ENCODE results near the gene MAP3K6.

MAP3K6 gene

DNA sequence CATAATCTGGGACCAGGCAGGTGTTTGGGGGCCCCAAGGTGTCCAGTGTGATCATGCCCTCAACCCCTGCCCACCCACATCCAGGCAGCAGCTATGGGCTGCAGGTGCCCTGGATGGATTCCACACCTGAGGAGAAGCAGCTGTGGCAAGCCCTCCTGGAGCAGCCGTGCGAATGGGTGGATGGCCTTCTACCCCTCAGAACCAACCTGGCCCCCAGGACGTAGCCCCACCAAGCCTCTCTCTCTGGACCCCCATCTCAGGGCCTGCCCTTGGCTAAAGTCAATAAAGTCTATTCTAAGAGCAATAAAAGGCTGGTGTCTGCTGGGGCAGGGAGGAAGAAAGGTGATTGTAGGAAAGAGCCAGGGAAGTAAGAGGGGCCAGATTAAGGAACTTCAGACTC is 13.1 kb downstream of the MAP3K6 start:
- DNase-seq: no peak

GRCh38 chr1:27353166-27353565 is 13.6 kb downstream of the MAP3K6 start:
- no peak for DNase-seq

GRCh38 chr1:27351541-27352107 is 15.1 kb downstream of the MAP3K6 start:
- DNase-seq: no peak

DNA sequence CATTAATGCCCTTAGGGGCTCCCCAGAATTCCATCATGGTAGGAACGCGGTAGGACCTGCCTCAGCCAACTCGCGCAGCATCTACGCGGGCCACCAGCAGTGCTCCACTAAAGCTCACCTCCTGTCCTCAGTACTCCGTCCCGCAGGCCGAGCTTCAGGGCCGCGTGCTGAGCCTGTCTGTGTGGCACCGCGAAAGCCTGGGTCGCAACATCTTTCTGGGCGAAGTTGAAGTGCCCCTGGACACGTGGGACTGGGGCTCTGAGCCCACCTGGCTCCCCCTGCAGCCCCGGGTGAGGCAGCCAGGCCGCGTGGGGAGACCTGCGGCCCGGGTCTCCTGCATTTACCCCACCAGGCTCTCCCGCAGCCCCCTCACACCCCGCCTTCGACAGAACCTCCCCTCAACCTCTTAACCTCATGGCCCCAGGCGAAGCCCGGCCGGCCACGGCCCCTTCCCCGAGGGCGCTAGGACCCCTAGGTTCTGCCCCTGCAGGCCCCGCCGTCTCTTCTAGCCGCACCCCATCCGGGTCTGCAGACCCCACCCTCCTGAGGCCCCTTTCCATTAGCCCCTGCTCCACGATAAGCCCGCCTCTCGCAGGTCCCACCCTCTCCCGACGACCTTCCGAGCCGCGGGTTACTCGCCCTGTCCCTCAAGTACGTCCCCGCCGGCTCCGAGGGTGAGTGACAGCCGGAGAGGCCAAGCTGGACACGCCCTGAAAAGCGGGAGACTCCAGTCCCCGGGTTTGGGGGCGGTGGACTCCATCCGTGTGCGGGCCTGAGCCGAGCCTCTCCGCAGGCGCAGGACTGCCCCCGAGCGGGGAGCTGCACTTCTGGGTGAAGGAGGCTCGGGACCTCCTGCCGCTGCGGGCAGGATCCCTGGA is 15.9 kb downstream of the MAP3K6 start:
- no peak for DNase-seq

- DNase-seq: no peak
These were observed 16.7 kb downstream of the MAP3K6 start for GRCh38 chr1:27349784-27350662.

DNA sequence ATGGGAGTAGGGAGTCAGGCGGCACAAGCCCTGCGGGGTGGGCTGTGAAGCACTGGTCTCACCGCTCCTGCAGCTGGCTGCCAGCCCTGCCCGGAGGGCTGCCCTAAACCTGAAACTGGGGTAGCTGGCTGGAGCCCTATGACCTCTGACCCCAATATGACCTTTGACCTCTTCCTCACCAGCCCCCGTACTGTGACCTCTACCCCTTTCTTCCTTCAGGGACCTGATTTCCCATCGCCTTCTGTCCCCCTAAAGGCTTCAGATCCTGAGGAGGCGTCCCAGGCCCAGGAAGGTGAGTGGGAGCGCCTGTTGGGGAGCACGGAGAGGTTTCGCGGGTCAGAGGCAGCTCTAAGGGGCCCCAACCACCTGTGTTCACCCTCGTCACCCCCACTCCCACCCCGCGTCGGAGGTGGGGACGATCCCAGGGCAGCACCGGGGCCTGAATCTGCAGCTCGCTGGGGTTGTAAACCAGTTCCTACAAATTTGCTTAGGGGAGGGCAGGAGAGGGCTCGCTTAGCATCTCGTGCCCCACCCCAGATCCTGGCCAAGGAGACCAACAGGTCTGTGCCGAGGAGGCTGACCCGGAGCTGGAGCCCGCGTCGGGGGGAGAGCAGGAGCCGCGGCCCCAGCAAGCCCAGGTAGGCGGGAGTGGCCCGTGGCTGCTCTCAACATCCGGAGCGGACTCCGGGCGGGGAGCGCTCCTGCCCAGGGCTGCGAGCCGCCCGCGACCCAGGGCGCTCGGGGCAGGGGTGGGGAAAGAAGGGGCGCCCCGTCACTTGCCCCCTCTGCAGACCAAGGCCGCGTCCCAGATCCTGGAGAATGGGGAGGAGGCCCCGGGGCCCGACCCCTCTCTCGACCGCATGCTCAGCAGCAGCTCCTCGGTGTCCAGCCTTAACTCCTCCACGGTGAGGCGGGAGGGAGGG is 17.6 kb downstream of the MAP3K6 start:
- peak in 1 of 2 donors; percentile 37 for DNase-seq

DNA sequence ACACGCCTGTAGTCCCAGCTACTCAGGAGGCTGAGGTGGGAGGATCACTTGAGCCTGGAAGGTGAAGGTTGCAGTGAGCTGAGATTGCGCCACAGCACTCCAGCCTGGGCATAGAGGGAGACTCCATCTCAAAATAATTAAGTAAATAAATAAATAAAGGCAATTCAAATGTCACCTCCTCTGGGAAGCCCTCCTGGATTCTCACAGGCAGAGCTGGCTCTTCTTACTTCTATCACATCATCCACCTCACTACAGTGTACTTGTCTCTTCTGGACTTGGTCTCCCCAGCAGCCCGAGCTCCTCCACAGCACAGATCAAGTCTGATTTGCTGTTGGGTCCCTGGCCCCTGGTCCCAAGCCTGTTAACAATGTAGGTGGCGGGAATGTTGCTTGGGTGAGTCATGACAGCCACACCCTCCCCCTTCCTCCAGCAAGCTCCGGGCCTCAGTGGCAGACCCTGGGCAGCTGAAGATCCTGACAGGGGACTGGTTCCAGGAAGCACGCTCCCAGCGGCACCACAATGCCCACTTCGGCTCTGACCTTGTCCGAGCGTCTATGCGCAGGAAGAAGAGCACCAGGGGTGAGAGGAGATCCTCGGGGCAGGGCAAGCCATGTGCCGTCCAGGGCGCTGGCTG is 19.7 kb downstream of the MAP3K6 start:
- no peak for DNase-seq

DNA sequence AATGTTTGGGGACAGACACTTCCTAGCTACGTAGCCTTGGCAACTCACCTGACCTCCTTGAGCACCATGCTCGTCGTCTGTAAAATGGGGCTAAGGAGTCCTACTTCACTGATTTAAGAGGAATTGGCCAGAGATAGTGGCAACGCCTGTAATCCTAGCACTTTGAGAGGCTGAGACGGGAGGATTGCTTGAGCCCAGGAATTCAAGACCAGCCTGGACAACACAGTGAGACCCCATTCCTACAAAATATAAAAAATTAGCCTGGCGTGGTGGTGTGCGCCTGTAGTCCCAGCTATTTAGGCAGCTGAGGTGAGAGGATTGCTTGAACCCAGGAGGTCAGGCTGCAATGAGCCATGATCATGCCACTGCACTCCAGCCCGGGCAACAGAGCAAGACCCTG is 20.4 kb downstream of the MAP3K6 start:
- no peak for DNase-seq

DNA sequence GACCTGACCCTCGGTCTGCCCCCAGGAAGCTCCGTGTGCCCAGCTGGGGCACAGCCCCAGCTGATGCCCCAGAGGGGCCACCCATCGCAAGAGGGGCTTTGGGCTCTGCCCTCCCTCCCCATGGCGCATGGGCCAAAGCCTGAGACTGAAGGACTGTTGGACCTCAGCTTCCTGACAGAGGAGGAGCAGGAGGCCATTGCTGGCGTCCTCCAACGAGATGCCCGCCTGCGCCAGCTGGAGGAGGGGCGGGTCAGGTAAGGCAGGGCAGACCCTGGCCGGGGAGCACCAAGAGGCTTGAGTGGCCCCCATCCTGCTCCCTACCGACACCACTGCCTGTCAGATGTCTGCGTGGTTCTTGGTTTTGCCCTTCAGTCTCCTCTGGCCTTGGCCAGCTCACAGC is 21.5 kb downstream of the MAP3K6 start:
- DNase-seq: no peak

GRCh38 chr1:27343639-27344025 is 23.1 kb downstream of the MAP3K6 start:
- DNase-seq: no peak

DNA sequence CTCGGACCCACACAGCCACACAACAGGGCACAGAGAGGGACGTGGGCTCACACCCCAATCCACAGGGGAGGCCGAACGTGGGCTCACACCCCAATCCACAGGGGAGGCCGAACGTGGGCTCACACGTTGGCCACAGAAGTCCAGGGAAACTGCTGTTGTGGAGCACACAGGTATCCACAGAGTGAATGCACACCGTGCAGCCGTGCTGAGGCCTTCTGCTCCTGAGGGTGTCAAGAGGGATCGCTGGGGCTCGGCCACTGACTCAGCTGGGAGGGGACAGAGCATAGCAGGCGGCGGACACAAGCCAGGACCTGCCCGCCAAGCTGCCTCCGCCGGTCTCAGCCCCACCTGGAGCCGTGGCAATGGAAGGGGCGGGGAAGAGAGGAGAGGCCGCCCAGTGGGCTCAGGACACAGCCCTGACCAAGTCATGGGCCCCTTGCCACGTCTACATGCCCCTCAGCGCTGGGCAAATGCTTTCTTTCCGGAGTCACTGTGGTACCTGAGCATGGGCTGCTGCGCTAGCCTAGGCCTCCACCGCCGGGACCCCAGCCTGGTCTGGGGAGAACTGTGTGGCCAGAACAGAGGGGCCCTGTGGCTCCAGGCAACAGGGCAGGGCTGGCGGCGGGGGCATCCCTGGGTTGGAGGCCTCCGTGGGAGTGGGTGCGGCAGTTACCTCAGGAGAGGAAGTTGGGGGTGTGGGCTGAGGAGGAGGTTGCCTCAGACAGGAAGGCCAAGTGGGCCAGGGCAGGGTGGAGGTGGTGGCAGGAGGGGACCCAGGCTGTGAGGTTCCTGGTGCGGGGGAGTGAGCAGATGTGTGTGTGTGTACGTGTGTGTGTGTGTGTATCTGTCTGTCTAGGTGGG is 23.8 kb downstream of the MAP3K6 start:
- DNase-seq: peak; percentile 82 to 87

DNA sequence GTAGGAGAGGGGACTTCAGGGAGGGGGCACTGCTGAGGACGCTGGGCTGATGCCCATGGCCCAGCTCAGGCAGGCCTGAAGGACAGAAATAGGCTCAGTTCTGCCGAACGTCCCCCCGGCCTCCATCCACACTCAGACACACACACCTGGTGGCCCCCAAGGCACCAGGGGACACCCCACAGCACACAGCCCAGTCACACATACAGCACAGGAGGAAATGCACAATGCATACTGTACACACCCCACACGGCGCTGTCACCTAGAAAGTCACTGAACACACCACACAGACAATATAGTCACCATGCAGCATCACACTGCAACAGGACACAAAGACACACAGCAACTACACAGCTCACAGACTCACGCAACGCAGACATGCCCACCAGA is 24.4 kb downstream of the MAP3K6 start:
- DNase-seq: peak in 1 of 2 donors; percentile 43

- peak; percentile 60 to 70 for DNase-seq
These were observed 25.1 kb downstream of the MAP3K6 start, which contains the start of gene SYTL1 for GRCh38 chr1:27341525-27342252. Gene SYTL1, plus strand, starts transcription at chr1:27342022. Its CDS starts 3,313 bp downstream, at chr1:27345335.

DNA sequence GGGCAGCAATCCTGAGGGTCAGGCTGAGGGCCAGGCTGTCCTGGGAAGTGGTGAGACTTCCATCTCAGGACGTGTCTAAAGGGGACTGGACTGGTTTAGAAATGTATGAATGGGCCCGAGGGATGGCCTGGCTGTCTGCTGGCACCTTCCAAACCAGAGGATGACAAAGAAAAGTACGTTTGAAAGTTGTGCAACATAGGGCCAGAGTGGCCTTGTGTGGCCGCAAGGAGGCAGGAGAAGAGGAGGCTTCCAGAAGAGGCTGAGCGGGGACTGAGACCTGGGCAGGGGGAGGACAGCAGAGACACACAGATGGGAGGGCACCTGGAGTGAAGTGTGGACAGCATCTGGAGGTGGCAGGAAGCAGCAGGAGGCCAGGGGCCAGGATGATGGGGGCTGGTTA is 27.5 kb downstream of the MAP3K6 start:
- DNase-seq: no peak

- DNase-seq: no peak
These were observed 28.0 kb downstream of the MAP3K6 start for GRCh38 chr1:27338751-27339150.

DNA sequence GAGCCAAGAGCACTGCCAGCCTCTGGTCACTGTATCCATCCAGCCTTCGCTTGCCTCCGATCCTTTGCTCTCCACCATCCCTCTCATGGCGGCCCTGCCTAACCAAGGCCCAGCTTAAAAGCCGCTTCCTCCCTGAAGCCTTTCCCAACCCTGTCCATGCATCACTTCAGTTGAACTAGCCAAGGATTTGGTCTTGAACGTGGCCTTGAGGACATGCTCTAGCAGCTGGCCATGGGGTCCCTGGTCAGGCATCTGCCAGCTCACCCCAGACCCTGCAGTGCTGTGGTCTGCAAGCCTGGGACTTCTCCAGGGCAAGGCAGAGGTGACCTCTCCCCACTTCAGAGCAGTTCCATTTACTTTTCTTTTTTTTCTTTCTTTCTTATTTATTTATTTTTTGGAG is 30.0 kb downstream of the MAP3K6 start:
- no peak for DNase-seq

GRCh38 chr1:27335506-27336422 is 31.0 kb downstream of the MAP3K6 start:
- no peak for DNase-seq

DNA sequence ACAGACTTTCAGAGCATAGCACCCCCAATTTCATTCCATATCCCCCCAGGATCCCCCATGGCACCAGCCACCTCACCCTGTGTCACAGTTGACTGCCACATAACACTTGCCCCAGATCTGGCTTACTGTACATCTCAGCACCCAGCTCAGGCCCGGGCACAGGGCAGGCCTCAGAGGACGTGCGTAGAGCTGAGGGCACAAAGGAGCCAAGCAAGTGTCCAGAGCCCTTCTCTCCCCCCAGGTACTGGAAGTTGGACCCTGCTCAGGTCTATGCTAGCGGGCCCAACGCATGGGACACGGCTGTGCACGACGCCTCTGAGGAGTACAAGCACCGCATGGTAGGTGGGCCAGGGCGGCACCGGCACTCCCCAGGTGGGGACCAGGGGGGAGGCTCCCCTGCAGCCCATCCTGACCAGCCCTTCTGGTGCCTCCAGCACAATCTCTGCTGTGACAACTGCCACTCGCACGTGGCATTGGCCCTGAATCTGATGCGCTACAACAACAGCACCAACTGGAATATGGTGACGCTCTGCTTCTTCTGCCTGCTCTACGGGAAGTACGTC is 33.0 kb downstream of the MAP3K6 start:
- DNase-seq: no peak

Data from CD4-positive, alpha-beta T cell treated with Interleukin-4 for 1 hour (primary cell).